Common myeloid progenitor, CD34-positive (primary cell): Measurements from ENCODE around the gene NFKBIB.
"Not testable (repeated sequence)": the region's sequence is repeated elsewhere in the genome, so short reads cannot be mapped to it uniquely, and the experiment has no call there.

ENCODE experiments used
- CTCF ChIA-PET: fragments of 350-600 bp; sonication (Branson Sonifier 250); formaldehyde crosslinking; loops from one replicate; lab custom pipeline; 2021; ENCODE audit warnings: antibody characterized with exemption; lab: Charles Lee
- POLR2A ChIA-PET: fragments of 350-600 bp; sonication (Branson Sonifier 250); formaldehyde crosslinking; loops from one replicate; lab custom pipeline; 2021; ENCODE audit warnings: antibody characterized with exemption; lab: Charles Lee
- DNase-seq, 3 donors: peaks; one replicate each; pipeline versions ENCODE4 v3.0.0 to v3.0.0-alpha.2; 2013
- H3K27ac ChIP-seq, 2 experiments: 1 replicate in 1 of 2; 2 replicates in 1 of 2; pipeline ENCODE4 v1.7.0; 2013; ENCODE audit warnings: inconsistent platforms in 2 of 2, low read length in 2 of 2, mild to moderate bottlenecking in 2 of 2, low read depth in 1 of 2, moderate library complexity in 1 of 2; ENCODE audit not compliant: severe bottlenecking in 2 of 2, insufficient read depth in 1 of 2, poor library complexity in 1 of 2
- H3K27me3 ChIP-seq, 5 experiments: replicated peaks in 2 of 5; 1 replicate in 3 of 5; 2 replicates in 2 of 5; pipeline versions ENCODE4 v1.6.1 to v1.7.0; 2013; ENCODE audit warnings: low read length in 4 of 5, mild to moderate bottlenecking in 2 of 5, moderate library complexity in 2 of 5, inconsistent platforms in 1 of 5; ENCODE audit not compliant: insufficient read depth in 5 of 5, control insufficient read depth in 4 of 5
- H3K36me3 ChIP-seq, 4 experiments: 1 replicate in 2 of 4; 2 replicates in 2 of 4; pipeline versions ENCODE4 v1.6.1 to v1.7.0; 2013; ENCODE audit warnings: low read length in 3 of 4, control low read depth in 1 of 4, mild to moderate bottlenecking in 1 of 4; ENCODE audit not compliant: control insufficient read depth in 4 of 4, insufficient read depth in 4 of 4
- H3K4me1 ChIP-seq, 4 experiments: 1 replicate in 3 of 4; 2 replicates in 1 of 4; pipeline versions ENCODE4 v1.6.1 to v1.7.1; 2013; ENCODE audit warnings: low read length in 3 of 4, mild to moderate bottlenecking in 3 of 4, control low read depth in 1 of 4, inconsistent platforms in 1 of 4, moderate library complexity in 1 of 4; ENCODE audit not compliant: control insufficient read depth in 4 of 4, insufficient read depth in 4 of 4; ENCODE audit errors: control extremely low read depth in 1 of 4
- H3K4me3 ChIP-seq, 7 experiments: 1 replicate in 4 of 7; 2 replicates in 3 of 7; pipeline versions ENCODE4 v1.5.1 to v1.7.0; 2013; ENCODE audit warnings: mild to moderate bottlenecking in 7 of 7, low read length in 6 of 7, moderate library complexity in 6 of 7, inconsistent platforms in 2 of 7, low read depth in 2 of 7, control low read depth in 1 of 7; ENCODE audit not compliant: insufficient read depth in 4 of 7, control insufficient read depth in 1 of 7; ENCODE audit errors: extremely low read depth in 1 of 7
- H3K9me3 ChIP-seq, 5 experiments: 1 replicate in 4 of 5; 2 replicates in 1 of 5; pipeline versions ENCODE4 v1.6.1 to v1.7.1; 2013; ENCODE audit warnings: low read length in 4 of 5, mild to moderate bottlenecking in 2 of 5, inconsistent platforms in 1 of 5, low read depth in 1 of 5, moderate library complexity in 1 of 5; ENCODE audit not compliant: control insufficient read depth in 4 of 5, insufficient read depth in 2 of 5; ENCODE audit errors: control extremely low read depth in 1 of 5
- WGBS: methylation state at CpG from one replicate; pipeline ENCODE4 v1.1.5; 2013; ENCODE audit not compliant: insufficient coverage; 5-methylcytosine and 5-hydroxymethylcytosine counted together

NFKBIB gene

GRCh38 chr19:38853214-38853613 is 46.6 kb upstream of the NFKBIB start:
- peaks cover 0 to 8% (median 2%) of the 10 kb centered on the region in 4 experiments for H3K36me3 ChIP-seq
- no peaks in the 10 kb centered on the region for H3K9me3 ChIP-seq
- CTCF ChIA-PET, result interaction anchor here (0.7 to 2.9 kb wide), 6 partner anchors 9 to 77 kb away, joined by 3 to 15 read pairs (median 6); partner anchors contain the start of genes MRPS12, RINL and SARS2
- no peak for DNase-seq
- peaks cover 6 to 43% (median 39%) of the 10 kb centered on the region in 4 experiments for H3K4me1 ChIP-seq
- H3K27me3 ChIP-seq, result no peaks in the 10 kb centered on the region
- 98% methylated on average over 14 of the region's 17 CpGs for WGBS
- H3K27ac ChIP-seq, result no peak overlapping the region
- H3K4me3 ChIP-seq, result peak overlapping the region in 2 of 7 experiments; percentile 78 to 84
- POLR2A ChIA-PET, result interaction anchor here (0.6 to 1.8 kb wide), 2 partner anchors 9 to 11 kb away, joined by 3 to 4 read pairs; no protein-coding TSS in a partner anchor

GRCh38 chr19:38854961-38855360 is 44.8 kb upstream of the NFKBIB start:
- H3K9me3 ChIP-seq, H3K27ac ChIP-seq, H3K4me3 ChIP-seq, CTCF ChIA-PET, H3K36me3 ChIP-seq, DNase-seq, H3K27me3 ChIP-seq, POLR2A ChIA-PET: not testable (repeated sequence)
- WGBS, result no CpG with 5 or more reads among the region's 3 CpGs
- peaks cover 0 to 33% (median 30%) of the 10 kb centered on the region in 4 experiments for H3K4me1 ChIP-seq

GRCh38 chr19:38855751-38856150 is 44.0 kb upstream of the NFKBIB start:
- H3K36me3 ChIP-seq, H3K9me3 ChIP-seq, DNase-seq, H3K4me3 ChIP-seq, H3K27ac ChIP-seq, CTCF ChIA-PET, H3K27me3 ChIP-seq, POLR2A ChIA-PET: not testable (repeated sequence)
- 100% methylated on average over 10 of the region's 37 CpGs for WGBS
- H3K4me1 ChIP-seq, result peaks cover 0 to 30% (median 28%) of the 10 kb centered on the region in 4 experiments

GRCh38 chr19:38856813-38857212 is 43.0 kb upstream of the NFKBIB start:
- ChIA-PET POLR2A (interaction anchor here (0.6 to 1.4 kb wide), 4 partner anchors 10 to 207 kb away, joined by 3 to 4 read pairs (median 3); no protein-coding TSS in a partner anchor), CTCF (interaction anchor here (0.6 to 2.2 kb wide), 5 partner anchors 10 to 215 kb away, joined by 3 to 8 read pairs (median 3); partner anchors contain the start of gene NFKBIB)
- H3K36me3 ChIP-seq, result no peaks in the 10 kb centered on the region
- H3K27ac ChIP-seq, result no peak overlapping the region
- no peak overlapping the region for H3K4me3 ChIP-seq
- peaks cover 0 to 24% (median 19%) of the 10 kb centered on the region in 4 experiments for H3K4me1 ChIP-seq
- H3K9me3 ChIP-seq, result no peaks in the 10 kb centered on the region
- no peaks in the 10 kb centered on the region for H3K27me3 ChIP-seq
- WGBS, result 62% methylated on average over 2 of the region's 3 CpGs
- no peak for DNase-seq

- peaks cover 0 to 37% (median 29%) of the 10 kb centered on the region in 4 experiments for H3K4me1 ChIP-seq
- H3K9me3 ChIP-seq, H3K4me3 ChIP-seq, H3K27me3 ChIP-seq, DNase-seq, POLR2A ChIA-PET, H3K27ac ChIP-seq, H3K36me3 ChIP-seq: not testable (repeated sequence)
- CTCF ChIA-PET, result interaction anchor here (1.5 to 3.0 kb wide), 2 partner anchors 10 to 28 kb away, joined by 7 to 11 read pairs; no protein-coding TSS in a partner anchor
- 97% methylated on average over 15 of the region's 21 CpGs for WGBS
Measured at GRCh38 chr19:38859631-38860204, 40.1 kb upstream of the NFKBIB start.

GRCh38 chr19:38861368-38861767 is 38.4 kb upstream of the NFKBIB start:
- Histone ChIP-seq H3K4me1 (peaks cover 0 to 49% (median 41%) of the 10 kb centered on the region in 4 experiments), H3K36me3 (no peaks in the 10 kb centered on the region), H3K27me3 (no peaks in the 10 kb centered on the region), H3K4me3 (no peak overlapping the region), H3K27ac (no peak overlapping the region), H3K9me3 (no peaks in the 10 kb centered on the region)
- DNase-seq, result no peak
- POLR2A ChIA-PET, result no interaction called here
- 100% methylated on average over 2 of the region's 3 CpGs for WGBS
- CTCF ChIA-PET, result interaction anchor here (1.0 to 3.0 kb wide), 5 partner anchors 8 to 69 kb away, joined by 3 to 11 read pairs (median 4); partner anchors contain the start of genes MRPS12 and SARS2
